Endothelial cell (in vitro differentiated cells): ENCODE results near the gene MUC22. TPM values are rescaled to one million over a fixed set of nuclear protein-coding genes. Genes with fewer than 3 reads are reported as not detected.
A peak's percentile ranks its signal among the peaks of the same experiment; 100 is the strongest.

ENCODE experiments used
- DNase-seq: peaks from one replicate; pipeline ENCODE4 v3.0.0; 2021; ENCODE audit warnings: low spot score
- H3K27ac Mint-ChIP-seq: one replicate; pipeline ENCODE4 v1.8.0; 2021; ENCODE audit warnings: mixed read lengths, inconsistent platforms; ENCODE audit not compliant: unreplicated experiment
- H3K27me3 Mint-ChIP-seq: one replicate; pipeline ENCODE4 v1.8.0; 2021; ENCODE audit warnings: mild to moderate bottlenecking, moderate library complexity, mixed read lengths, inconsistent platforms; ENCODE audit not compliant: unreplicated experiment
- H3K36me3 Mint-ChIP-seq: one replicate; pipeline ENCODE4 v1.8.0; 2021; ENCODE audit warnings: mild to moderate bottlenecking, low read depth, mixed read lengths, inconsistent platforms; ENCODE audit not compliant: unreplicated experiment
- H3K4me1 Mint-ChIP-seq: one replicate; pipeline ENCODE4 v1.8.0; 2021; ENCODE audit warnings: mild to moderate bottlenecking, mixed read lengths, inconsistent platforms; ENCODE audit not compliant: unreplicated experiment
- H3K4me3 Mint-ChIP-seq: one replicate; pipeline ENCODE4 v1.8.0; 2021; ENCODE audit warnings: mild to moderate bottlenecking, mixed read lengths, inconsistent platforms; ENCODE audit not compliant: unreplicated experiment
- H3K9me3 Mint-ChIP-seq: one replicate; pipeline ENCODE4 v1.8.0; 2021; ENCODE audit warnings: mixed read lengths, inconsistent platforms; ENCODE audit not compliant: unreplicated experiment
- total RNA-seq: library from RNA; stranded (reverse); fragmentation: NEBNext Ultra II Directional; extraction: Animal tissue kit (Norgen Biotek cat#: 25700); gene quantifications from one replicate; pipeline ENCODE4 v1.2.1, GENCODE V29; 2021; ENCODE audit not compliant: unreplicated experiment
- TF ChIP-seq, protein P1 (sequence below): fragments of 200-600 bp; sonication (generic); IDR thresholded peaks from one replicate; pipeline ENCODE4 v1.5.0; 2021; ENCODE audit warnings: antibody characterized with exemption; ENCODE audit not compliant: unreplicated experiment

The MUC22 gene
- total RNA-seq, 1 donor from 2014 or later, result not detected

DNA sequence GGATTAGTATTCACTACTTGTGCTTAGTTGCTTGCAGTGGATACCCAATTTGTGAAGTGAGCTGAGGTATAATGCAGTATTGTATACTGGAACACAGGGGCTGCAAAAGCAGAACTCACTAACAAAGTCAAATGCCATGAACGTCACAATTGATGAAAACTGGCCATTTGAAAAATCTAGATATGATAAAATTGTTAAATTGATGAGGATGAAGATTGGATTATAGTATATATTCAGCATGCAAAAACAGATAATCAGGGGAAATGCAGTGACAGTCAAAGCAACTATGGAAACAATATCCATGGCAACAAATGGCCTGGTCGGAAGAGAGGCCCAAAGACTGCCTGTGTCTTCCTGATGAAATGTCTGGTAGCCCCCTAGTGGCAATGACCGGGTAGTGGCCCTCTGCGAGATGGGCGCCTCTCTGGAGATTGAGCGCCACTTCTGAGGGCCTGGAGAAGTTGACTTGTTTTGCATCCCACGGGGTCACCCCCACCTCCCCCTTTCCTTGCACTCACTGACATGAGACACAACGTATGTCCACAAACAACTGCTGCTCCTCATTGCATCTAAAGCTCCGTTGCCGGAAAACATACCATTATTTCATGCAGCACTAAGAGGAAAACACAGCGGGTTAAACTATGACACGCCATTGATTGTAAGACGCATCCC is 58.5 kb downstream of the MUC22 start:
- Mint-ChIP-seq H3K9me3 (no peaks in the 10 kb centered on the region), H3K27me3 (no peaks in the 10 kb centered on the region), H3K27ac (peak overlapping the region; percentile 48), H3K36me3 (no peaks in the 10 kb centered on the region), H3K4me3 (no peak overlapping the region), H3K4me1 (no peaks in the 10 kb centered on the region)
- peak; percentile 68 for DNase-seq
- TF ChIP-seq, protein P1, sequence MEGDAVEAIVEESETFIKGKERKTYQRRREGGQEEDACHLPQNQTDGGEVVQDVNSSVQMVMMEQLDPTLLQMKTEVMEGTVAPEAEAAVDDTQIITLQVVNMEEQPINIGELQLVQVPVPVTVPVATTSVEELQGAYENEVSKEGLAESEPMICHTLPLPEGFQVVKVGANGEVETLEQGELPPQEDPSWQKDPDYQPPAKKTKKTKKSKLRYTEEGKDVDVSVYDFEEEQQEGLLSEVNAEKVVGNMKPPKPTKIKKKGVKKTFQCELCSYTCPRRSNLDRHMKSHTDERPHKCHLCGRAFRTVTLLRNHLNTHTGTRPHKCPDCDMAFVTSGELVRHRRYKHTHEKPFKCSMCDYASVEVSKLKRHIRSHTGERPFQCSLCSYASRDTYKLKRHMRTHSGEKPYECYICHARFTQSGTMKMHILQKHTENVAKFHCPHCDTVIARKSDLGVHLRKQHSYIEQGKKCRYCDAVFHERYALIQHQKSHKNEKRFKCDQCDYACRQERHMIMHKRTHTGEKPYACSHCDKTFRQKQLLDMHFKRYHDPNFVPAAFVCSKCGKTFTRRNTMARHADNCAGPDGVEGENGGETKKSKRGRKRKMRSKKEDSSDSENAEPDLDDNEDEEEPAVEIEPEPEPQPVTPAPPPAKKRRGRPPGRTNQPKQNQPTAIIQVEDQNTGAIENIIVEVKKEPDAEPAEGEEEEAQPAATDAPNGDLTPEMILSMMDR, result peak; percentile 74

DNA sequence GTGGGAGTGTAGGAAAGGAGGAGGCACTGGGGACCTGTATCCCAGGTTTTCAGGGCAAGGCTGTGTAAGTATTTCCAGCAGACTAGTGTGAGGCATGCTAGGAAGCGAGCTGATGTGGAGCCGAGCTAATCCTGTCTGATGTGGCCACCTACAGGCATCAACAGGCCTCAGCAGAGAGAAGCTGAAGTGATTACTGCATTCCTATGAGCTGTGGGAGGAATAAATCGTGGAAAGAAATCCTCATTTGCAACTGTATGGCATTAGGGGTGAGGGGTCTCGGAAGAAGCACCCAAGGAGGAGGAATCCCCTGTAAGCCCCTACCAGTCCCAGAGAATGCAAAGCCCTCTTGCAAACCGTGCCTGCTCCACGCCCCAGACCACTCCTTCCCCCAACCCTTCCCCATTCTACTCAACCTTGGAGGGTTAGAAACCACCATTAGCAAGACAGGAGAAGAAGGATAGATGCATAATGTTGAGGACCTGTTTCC is 60.5 kb downstream of the MUC22 start:
- TF ChIP-seq, protein P1, result no peak
- Mint-ChIP-seq H3K9me3 (no peaks in the 10 kb centered on the region), H3K36me3 (no peaks in the 10 kb centered on the region), H3K4me1 (no peaks in the 10 kb centered on the region), H3K27me3 (no peaks in the 10 kb centered on the region), H3K27ac (no peak overlapping the region), H3K4me3 (no peak overlapping the region)
- DNase-seq, result peak; percentile 26

DNA sequence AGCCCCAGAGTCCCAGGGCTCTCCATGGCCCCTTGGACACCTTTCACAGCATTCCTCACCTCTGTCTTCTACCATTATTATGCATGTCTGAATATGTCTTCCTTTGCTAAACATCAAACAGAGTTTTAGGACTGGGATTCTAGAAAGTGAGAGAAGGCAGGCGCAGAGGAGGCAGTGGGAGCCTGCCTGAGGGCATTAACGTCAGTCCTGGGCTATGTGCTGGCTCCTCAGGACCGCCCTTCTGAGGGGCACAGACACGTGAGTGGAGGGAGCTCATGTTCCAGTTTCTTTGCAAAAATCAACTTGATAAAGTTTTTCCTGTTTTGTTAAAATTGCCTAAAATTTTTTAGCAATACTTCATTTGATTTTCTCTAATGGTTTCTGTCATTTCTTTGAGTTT is 64.1 kb downstream of the MUC22 start:
- TF ChIP-seq, protein P1, result no peak
- H3K27ac Mint-ChIP-seq, result no peak overlapping the region
- no peak overlapping the region for H3K4me3 Mint-ChIP-seq
- no peak for DNase-seq
- no peaks in the 10 kb centered on the region for H3K36me3 Mint-ChIP-seq
- no peaks in the 10 kb centered on the region for H3K27me3 Mint-ChIP-seq
- no peaks in the 10 kb centered on the region for H3K9me3 Mint-ChIP-seq
- H3K4me1 Mint-ChIP-seq, result no peaks in the 10 kb centered on the region

DNA sequence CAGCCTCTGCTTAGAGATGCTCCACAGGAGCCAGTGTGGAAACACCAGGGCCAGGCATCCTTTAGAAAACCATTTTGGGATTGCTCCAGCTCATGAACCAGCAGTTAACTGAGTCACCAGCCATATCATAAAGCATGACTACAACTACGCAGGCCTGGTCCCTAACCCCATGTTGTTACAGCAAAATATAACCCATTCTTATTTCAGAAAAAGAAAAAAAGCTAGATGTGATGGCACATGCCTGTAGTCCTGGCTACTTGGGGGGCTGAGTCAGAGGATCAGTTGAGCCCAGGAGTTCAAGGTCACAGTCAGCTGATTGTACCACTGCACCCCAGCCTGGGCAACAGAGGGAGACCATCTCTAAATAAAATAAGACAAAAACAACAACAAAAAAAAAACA is 65.3 kb downstream of the MUC22 start:
- TF ChIP-seq, protein P1, result no peak
- H3K27me3 Mint-ChIP-seq, result no peaks in the 10 kb centered on the region
- DNase-seq, result no peak
- H3K36me3 Mint-ChIP-seq, result no peaks in the 10 kb centered on the region
- H3K4me3 Mint-ChIP-seq, result no peak overlapping the region
- no peaks in the 10 kb centered on the region for H3K4me1 Mint-ChIP-seq
- no peak overlapping the region for H3K27ac Mint-ChIP-seq
- no peaks in the 10 kb centered on the region for H3K9me3 Mint-ChIP-seq

DNA sequence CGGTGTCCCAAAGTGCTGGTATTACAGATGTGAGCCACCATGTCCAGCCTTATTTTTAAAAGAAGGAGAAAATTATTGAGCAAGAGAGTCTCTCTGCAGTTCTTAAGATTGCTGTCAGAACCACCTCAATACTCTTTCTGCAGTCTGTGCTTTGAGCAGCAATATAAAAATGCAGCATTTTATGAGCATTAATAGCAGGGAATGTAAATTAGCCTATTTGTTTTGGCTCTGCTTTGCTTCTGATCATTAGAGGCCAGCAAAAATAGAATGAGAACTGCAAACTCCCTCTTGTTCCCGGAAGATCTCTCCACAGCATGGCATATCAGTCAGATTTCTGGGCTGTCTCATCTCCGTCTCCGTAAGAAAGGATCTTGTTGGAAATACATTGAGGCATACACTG is 66.3 kb downstream of the MUC22 start:
- Mint-ChIP-seq H3K27ac (no peak overlapping the region), H3K4me3 (no peak overlapping the region), H3K27me3 (no peaks in the 10 kb centered on the region), H3K4me1 (no peaks in the 10 kb centered on the region), H3K9me3 (no peaks in the 10 kb centered on the region), H3K36me3 (no peaks in the 10 kb centered on the region)
- DNase-seq, result no peak
- TF ChIP-seq, protein P1, result no peak
